Hippocampal formation (tissue), 2 donors: ENCODE measurements around the gene CAPN6.

ENCODE experiments used
- DNase-seq, 2 donors: peaks; one replicate each; lab custom pipeline; 2025; lab: John Stamatoyannopoulos, UW

CAPN6 gene

DNA sequence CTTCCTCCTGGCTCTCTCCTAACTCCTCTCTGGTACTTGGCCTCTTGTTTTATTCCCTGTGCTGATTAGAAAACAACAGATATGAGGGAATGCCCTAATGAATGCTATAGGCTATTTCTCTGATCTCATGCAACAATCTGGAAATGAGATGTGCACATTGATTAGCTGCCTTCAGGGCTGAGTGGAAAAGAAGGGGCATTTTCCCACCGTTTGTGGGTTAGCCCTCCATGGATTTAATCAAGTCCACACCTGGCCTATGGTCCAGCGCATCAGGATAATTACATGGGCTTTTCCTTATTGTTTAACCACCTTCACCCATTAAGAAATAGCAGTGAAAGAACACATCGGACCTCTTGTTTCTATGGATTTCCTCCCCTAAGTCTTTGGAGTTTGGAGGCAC lies 70.0 kb downstream of the CAPN6 start:
- no peak for DNase-seq

DNA sequence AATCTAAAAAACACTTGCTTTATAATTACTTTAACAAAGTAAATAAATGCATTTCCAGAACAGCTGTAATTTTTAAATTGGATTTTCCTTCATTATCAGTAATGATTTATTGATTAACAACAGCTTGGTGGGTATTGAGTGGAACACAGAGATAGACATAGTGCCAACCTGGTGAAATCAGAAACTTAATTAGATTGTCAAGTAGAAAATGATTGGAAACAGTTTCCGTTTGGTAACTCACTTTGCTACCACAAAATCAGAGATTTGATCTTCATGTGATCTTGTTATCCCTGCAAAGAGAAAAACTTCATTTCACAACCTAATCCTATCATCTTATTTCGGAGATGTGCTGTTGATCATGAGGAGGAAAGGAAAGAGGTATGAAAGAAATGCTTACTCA lies 70.8 kb downstream of the CAPN6 start:
- DNase-seq = no peak
